HG03139 (cell line): ENCODE data around the gene NTM.
"Not testable (repeated sequence)": the region's sequence is repeated elsewhere in the genome, so short reads cannot be mapped to it uniquely, and the experiment has no call there.

Experiments
- ATAC-seq: cut with Tn5 transposase; IDR thresholded peaks from one replicate; pipeline ENCODE4 v1.9.1; 2021; ENCODE audit not compliant: unreplicated experiment

The NTM gene

DNA sequence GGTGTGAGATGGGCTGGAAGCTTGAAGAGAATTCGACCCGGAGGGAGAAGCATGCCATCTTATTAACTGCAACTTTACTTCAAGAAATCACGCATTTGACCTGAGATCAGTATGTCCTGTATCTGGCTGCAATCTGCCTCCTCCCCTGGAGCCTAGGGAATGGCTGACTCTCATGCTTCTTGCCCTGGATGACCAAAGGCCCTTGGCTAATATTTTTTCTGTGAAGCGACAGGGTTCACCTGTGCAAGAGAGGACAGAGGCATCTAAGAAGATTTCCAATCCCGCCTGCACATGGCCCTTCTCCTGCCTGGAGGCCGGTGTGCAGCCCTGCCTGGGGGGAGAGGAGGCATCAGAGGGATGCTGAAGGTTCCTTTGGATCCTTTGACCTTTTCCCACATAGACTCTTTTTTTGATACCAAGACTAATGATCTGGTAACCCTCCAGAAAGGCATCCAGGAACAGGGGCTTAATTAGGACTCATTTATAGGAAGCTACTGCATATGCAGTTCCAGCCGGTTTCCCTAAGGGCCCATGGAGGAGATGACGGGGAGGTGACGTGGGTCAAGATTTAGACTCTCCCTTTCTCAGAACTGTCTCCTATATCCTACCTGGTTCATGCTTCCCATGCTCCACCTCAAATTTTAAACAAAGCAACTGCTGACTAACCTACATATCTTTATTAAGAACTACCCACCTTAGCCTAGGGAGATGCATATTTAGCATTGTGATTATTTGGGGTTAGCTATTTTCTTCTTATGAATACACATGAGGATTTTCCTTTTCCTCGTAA is 50.8 kb downstream of the NTM start:
- no peak for ATAC-seq

DNA sequence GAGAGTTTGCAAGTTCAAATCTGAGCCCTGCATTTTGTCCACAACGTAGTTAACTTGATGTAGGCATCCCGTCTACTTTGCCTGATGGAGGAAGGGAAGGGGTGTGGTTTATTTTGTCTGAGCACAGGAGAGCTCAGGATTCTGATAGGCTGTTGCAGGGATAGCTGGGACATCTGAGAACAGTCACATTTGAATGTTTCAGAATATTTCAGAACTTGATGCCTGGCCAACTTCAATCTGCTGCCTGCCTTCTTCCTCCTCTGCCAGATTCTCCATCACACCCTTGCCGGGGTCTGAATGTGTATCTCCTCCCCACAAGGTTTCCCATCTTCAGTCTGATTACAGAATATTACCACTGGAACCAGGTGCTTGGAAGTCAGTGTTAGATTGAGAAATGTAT is 51.6 kb downstream of the NTM start:
- no peak for ATAC-seq

DNA sequence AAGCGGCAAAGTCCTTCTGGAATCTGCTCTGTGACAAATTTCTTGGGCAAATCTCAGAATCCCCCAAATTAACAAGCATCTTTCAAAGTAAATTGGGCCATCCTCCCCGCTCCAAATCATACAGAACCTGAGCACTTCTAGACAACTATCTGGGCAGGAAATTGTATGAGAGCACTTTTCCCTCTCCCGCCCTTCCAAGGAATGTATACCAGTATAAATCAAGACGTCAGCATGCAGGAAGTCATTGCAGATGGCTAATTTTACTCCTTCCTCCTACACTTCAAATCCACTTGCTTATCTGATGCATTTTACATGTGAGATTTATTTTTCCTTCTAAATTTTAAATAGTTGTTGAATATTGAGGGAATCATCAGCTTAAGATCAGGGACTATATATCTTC is 52.1 kb downstream of the NTM start:
- no peak for ATAC-seq

DNA sequence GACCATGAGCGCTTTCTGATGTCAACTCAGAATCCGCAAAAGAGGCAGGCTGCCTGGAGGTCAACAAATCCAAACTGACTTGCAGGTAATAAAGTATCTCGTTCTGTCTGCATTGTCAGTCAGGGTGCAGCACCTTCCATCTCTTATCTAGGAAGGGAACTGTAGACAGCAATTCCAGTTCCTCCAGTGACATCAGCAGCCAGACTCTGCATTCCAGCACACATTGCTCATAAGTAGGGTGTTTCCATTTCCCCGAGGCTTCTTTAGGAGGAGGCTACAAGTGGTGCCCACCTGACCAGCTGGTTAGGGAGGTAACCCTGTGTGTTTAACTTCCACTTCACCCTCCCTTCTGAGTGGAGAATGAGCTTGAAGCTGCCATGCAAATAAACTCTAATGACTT is 53.3 kb downstream of the NTM start:
- ATAC-seq: no peak

DNA sequence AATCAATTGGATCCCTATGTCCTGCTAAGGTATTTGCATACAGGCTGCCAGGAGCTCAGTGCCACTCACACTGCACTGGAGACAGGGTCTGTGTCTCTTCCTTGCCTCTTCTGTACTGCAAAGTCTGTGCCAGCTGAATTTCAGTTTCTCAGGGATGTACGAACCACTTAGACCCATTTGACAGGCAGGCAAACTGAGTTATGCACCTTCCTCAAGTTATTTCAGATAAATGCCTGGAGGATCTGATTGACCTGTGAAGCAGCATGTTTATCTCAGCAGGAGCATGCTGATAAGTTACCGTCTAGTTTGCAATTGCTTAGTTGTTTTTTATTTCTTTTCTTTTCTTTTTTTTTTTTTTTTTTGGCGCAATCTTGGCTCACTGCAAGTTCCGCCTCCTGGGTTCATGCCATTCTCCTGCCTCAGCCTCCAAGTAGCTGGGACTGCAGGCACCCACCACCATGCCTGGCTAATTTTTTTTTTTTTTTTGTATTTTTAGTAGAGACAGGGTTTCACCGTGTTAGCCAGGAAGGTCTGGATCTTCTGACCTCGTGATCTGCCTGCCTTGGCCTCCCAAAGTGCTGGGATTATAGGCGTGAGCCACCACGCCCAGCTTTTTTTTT is 54.0 kb downstream of the NTM start:
- ATAC-seq: not testable (repeated sequence)

DNA sequence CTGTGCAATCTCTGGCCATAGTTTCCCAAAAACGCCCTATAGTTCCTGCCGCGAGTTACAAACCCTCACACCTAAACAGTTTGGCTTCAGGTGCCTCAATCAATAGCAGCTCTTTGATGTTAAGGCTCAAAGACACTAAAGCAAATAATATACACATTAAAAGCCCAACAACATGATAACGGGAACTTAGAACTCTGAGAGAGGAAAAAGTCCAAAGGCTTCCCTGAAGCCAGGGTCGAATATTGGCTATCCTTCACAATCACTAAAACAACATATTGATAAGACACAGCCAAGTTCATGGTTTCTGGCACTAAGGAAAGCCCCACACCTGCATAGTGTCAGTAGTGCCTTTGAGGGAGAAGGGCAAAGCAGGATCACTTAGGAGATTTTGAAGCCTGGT is 54.9 kb downstream of the NTM start:
- ATAC-seq: no peak

DNA sequence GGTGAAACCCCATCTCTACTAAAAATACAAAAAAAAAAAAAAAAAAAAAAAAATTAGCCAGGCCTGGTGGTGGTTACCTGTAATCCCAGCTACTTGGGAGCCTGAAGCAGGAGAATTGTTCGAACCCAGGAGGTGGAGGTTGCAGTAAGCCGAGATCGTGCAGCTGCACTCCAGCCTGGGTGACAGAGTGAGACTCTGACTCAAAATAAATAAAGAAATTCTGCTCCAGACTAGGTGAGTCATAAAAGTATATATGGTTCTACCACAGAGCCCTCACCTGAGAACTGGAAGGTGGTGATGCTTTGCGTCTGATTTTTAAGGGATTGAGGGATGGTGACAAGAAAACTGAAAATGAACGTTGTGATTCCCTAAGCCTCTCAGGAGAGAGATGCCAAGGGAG is 58.4 kb downstream of the NTM start:
- ATAC-seq: no peak

DNA sequence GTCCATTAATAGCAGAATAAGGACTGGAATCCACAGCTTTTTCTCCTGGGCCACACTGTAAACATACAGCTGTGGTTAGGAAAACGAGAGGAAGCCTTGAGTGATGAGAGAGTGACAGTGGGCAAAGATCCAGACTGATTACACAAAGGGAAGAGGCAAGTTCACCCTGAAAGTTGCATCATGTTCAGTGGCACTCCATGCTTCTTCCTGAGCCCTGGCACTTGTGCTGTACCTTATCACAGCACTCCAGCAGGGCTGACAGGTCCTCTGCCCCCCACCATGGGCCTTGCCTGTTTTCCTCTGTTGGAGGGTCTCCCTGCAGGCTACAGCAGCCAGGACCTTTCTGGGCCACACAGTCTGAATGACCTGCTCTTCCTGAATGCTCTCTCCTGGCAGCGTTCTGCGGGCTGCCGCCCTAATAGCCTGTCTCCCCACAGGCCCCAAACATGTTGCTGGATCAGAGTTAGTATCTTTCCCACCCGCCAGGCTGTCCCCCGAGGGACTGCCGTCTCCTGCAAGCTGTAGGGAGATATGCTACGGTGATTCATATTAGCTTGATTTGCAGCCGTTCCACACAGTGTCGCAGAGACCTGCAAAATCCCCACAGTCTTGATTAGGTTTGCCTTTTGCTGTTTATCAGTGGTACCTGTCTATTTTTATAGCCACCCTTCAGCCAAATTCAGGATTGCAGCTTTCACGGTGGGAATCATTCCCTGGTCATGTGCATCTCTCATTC is 60.2 kb downstream of the NTM start:
- no peak for ATAC-seq

DNA sequence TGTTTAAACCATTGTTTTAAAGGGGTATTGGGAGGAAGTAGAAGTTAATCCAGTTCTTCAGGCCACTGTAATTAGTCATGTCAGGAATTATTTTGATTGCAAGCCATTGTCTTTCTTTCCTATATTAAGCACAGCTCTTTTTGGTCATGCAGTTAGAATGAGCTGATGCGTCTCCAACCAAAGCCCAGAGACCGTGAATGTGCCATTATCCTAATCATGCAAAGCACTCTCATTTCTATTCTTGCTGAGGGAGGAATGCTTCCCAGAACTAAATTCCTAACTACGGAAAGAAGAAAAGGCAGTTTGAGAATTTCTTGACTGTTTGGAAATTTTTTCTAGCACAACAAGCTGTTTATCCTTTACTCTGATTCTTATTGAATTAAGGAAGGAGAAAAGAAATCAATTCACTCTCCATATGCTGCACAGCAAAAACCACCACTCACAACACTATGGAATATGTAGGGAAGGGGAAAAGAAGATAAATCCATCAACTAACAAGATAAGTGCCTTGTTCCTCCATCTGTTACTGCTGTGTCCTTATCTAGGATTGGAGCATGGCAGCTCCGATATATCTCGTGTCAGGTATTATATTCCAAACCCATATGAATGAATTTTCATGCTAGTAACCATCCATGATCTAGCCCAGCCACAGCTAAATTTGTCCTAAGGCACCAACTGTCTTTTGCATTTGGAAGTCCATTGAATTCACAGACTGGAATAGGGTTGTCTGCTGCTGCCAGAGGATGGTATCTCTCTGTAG is 70.8 kb downstream of the NTM start:
- ATAC-seq: no peak

DNA sequence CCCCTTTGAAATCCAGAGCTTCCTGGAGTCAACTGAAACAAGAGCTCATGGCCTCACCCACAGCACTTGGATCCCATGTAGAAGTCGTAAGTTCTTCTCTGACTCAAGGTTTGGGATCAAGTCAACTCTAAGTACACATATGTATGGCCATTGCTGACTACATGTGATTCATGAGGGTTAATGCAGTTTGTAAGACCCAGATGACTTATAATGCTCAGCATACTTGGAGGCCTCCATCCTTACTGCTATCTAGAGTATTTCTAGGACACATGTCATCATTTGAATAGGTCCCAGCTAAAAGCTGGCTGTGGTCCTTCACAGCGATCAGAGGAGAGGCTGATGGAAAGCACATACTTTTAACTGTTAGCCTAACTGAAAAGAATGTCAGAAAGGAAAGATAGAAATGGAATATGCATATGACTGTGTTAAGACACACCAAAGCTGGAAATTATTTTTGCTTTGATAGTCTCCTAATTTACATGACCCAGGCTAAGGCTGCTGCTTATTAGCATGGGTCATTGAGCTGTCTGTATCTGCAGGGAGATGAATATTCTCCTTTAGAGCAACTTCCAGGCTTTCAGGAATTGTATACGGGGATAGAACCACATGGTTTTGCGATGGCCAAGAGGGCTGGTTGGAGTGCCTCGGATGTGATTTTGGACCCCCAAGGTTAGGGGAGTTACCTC is 76.3 kb downstream of the NTM start:
- no peak for ATAC-seq

DNA sequence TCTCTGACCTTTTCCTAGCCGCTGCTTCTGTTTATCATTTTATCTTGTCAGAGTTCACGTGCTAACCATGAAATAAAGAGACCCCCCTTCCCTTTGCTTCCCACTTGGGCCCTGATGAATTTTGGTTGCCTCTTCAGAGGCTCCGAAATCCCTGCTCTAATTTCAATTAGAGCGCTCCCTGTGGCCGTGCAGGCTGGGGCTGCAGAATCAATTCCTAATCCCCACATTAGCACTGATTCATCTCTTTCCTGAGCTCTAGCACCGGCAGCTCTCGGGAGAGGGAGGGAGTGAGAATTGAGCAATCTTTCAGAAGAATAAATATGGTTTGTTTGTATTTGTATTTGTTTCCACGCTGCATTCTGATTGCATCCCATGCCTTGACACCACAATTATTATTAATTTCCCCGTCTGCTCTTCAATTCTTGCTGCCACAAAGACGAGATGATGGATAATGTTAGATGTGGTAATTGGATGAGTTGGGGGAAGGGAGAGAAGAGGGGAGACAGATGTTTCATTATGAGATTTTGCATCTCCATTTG is 76.9 kb downstream of the NTM start:
- ATAC-seq: no peak

DNA sequence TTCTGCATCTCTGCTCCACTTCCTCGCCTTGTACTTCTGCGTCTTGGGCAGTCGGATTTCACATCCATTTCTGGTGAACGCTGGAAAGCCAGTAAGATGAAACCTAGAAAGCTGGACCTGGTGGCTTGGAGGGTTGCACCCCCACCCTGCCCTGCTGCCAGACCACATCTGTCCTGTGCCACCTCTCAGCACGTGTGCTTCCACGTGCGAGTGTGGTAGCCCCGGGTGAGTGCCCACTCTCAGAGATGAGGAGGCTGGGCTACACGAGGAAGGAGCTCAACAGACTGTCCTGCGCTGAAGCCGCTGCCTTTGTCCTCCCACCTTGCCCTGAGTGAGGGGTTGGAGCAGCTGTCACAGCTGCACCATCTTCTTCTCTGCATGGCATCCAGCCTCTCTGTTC is 77.5 kb downstream of the NTM start:
- ATAC-seq: no peak

DNA sequence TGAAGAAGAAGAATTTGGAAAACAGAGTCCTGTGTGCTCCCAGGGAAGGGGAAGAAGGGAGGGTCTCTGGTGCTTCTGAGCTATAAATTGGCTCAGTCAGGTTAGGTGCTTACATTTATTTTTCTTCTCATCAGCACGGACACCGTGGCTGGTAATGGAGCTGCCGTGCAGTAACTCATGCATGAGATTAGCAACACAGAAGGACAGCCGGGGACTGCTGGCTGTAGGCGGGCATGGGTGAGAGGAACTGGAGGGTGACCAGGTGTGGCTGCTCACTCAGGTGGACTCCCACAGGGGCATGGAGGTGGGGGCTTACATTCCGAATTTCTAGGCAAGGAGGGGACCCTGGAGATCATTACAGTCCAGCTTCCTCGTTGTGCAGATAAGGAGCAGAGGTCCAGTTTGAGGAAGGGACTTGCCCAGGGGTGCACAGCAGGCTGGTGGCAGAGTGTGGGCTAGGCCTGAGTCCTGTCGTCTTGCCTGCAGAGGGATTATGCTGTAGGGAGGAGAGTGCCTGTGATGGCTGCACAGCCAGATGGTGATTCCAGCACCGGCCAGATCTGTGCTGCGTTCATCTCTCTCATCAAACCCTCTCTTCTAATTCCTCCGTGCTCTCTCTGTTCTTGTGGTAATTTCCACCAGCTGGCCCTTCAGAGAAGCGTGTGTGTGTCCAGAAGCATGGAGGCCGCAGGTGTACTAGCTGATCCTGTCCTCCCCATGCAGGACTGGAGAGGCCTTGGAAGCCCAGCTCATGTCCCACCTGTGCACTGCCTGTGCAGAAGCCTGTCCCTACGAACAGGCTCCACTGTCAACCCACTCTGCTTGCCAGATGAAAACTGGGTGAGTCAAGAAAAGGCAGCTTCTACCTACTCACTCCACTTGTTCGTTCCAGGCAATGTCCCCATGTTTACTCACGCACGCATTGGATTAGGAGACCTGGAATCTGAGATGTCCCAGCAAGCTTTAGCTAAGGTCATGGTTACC is 78.9 kb downstream of the NTM start:
- no peak for ATAC-seq

DNA sequence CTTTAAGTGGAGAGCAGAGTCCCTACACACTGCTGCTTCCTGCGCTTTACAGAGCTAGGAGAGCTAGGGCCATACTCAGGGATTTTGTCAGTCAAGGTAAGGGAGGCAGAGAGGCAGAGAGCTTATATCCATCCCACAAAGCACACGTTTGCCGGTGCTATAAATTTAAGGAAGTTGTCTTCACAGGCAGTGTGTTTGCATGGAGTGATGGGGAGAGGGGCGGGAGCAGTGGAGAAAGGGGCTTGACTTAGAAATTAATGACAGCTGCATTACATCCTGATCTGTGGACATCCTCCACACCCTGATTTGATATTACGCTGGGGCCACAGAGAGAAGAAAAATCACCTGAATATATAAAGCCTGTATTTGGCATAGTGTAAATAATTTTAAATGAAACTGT is 84.1 kb downstream of the NTM start:
- ATAC-seq: no peak

DNA sequence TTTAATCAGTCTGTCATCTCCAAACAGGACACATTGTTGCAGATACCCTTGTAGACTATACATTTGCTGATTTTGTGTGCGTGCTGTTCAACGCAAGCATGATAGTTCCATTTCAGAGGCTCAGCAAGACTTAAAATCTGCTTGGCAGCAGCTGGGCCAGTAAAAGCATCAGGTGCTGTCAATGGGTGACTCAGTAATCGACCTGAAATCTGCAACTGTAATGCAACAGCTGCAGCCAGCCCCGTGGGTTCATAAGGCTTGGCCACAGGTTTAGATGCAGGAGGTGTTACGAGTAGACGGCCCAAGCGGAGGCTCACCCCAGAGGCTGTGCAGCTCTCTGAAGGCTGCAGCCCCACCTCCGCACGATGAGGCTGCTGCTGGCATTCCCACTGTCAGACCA is 84.6 kb downstream of the NTM start:
- no peak for ATAC-seq

DNA sequence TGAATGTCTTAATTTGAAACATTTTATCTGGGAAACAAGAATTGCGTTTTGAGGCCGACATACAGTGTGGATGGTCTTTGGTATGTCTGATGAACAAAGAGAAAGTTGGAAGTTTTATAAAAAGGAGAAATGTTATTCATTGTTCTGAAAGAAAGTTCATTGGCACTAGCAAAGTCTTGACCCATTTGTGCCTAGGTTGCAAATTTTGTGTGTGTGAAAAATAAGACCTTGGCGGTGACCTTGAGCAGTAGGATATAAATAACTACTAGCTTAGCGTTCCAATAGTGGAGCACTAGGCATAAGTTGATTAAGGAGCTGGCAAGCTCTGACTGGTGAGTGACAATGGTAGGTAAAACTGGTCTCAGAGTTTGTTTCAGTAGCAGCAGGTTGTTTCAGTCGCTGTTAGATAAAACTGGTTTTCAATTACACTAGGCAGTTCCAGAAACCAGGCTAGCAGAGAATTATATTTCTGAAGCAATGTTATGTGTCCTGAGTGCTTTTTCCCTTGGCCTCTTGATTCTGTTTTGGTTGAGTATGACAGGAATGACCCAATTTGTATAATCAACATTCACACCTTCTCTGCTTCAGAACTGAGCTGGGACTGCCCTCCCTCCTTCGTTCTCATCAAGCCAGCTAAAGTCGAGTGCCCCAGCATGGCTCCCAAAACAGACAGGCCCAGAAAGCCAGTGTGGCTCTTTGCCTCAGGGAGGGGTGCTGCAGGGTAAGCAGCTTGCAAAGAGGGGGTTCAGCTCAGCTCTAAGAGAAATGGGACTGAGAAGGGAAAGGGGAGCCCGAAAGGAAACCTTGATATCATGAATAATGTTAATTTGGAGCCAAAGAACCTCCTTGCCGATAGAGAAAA is 85.7 kb downstream of the NTM start:
- ATAC-seq: no peak

DNA sequence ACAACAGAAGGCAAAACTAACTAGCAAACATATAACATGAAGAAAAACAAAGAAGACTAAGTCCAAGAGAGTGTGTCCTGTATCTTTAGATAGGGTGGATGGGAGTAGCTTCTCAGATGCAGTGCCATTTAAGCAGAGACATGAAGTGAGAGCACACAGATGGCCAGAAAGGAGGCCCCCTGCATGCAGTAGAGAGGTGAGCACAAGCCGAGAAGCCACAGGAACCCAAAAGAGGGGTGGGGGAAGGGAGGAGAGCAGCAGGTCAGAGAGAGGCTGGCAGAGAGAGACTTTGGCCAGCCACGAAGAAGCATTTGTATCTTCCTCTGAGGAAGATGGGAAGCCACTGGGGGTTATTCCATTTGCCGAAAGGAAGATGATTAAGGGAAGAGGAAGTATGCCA is 86.7 kb downstream of the NTM start:
- no peak for ATAC-seq

DNA sequence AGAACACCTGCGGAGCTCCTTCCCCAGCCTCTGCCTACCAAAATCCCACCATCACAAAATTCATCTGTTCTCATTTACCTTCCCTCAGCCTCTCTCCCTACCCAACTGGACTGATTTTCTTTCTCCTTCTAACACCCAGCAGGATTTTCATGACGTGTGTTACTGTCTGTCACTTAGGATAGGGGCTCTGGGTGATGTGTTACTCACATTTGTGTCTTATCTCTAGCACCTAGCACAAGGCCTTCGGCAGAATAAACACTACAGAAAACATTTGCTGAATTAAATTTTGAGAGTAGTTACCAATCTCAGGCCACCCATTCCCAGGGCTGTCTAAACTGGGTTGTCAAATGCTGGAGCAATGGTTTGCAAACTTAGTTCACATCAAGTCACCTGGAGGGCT is 88.0 kb downstream of the NTM start:
- no peak for ATAC-seq

DNA sequence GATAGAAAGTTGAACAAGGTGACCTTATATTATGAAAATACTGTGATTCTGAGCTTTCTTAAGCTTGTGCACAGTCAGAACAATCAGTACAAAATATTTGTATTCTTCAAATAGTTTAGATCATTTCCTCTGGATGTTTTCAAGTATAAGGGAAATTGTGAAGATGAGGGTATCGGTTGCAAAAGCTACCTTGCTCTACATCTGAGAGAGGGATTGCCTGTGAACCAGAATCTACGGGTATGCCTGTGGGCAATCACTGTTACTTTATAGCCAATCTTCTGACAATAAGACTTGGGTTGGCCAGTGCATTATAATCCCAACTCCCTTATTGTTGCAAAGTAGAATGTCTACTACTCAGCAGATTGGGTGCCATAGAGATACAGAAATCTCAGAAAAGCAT is 90.5 kb downstream of the NTM start:
- ATAC-seq: no peak
